ENCODE results near the gene HIC2.
"Not testable (repeated sequence)": the region's sequence is repeated elsewhere in the genome, so short reads cannot be mapped to it uniquely, and the experiment has no call there.

The HIC2 gene

DNA sequence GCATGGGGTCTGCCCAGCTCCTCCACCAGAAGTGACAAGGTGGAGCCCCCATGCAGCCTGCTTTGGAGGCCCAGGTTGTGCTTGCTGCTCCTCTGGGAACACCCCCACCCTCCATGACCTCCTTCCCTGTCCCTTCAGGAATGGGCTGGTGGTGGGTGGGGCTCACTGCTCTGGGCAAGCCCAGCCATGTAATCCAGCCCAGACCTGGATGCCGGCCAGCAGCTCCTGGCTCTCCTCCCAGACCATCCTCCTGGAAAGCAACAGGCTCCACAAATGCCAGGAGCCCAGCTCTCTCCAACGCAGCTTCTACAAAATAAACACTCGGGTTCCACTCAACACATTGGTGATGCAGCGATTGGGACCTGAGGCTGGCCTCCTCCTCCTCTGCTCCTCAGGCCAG is 80.8 kb downstream of the HIC2 start:
- DNase-seq = not testable (repeated sequence)

DNA sequence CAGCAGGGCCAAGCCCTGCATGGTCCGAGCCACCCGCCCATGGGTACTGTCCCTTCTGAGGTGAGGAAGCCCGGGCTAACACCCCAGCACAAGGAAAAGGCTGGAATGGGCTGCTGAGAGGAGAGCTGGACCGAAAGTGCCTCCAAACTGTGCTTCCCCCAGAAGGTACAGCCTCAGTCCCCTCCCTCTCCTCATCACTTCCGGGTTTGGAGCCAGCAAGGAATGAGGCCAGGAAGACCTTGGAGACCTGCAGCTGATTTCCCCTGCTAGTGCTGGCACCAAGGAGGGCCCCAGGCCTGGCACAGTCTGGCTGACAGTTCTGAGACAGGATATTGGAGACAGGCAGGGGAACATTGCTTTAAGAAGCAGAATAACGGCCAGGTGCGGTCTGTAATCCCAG is 81.3 kb downstream of the HIC2 start:
- not testable (repeated sequence) for DNase-seq

DNA sequence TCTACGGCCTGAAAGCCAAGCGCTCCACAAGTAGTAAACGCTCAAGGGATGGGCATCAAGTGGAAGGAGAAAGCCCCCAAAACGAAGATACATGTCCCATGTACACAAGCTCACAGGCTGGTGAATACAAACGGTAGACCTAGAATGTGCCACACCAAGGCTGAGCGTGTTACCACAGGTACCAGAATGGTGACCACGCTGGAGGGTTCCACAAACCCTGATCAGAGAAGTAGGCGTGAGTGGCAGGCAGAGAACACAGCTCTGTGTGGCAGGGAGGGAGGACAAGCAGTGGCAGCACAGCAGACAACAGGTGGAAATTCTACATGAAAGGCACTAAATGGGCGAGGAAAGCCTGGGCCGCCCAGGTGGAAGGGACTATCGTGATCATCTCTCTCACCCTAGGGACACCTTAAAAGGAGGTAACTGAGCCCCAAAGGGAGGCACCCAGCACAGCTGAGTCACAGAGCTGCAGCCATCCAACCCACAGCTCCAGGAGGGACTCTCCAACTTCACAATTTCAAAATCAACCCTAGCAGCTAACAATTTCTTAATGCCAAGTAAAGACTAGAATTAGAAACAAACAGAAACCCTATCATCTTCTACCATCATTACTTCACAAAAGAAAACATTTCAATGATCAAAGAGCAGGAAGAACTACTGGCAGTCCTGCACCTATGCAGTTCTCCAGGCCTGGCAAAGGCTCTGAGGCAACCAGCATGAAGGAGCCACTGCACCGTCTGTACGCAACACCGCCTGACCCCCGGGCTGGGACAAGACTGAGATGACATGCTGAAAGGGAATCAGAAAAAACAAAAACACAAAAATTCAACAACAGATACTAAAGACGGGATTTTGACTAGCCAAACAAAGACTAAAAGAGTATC is 82.7 kb downstream of the HIC2 start:
- DNase-seq = not testable (repeated sequence)
